HFFc6 (cell line): Measurements from ENCODE around the gene VILL. TPM values are rescaled to one million over a fixed set of nuclear protein-coding genes. Genes with fewer than 3 reads are reported as not detected.

Experiments used
- DNase-seq: peaks from one replicate; pipeline ENCODE4 v3.0.0-alpha.2; 2018
- H3K27ac Mint-ChIP-seq: 2 replicates; pipeline ENCODE4 v1.8.0; 2020; ENCODE audit warnings: mild to moderate bottlenecking, mixed read lengths
- H3K27me3 Mint-ChIP-seq: 2 replicates; pipeline ENCODE4 v1.8.0; 2021; ENCODE audit warnings: mild to moderate bottlenecking, moderate library complexity, mixed read lengths; ENCODE audit not compliant: insufficient read depth
- H3K36me3 Mint-ChIP-seq: 2 replicates; pipeline ENCODE4 v1.8.0; 2021; ENCODE audit warnings: low read depth, mixed read lengths
- H3K4me1 Mint-ChIP-seq: 2 replicates; pipeline ENCODE4 v1.8.0; 2020; ENCODE audit warnings: low read depth, mixed read lengths
- H3K4me3 Mint-ChIP-seq: 2 replicates; pipeline ENCODE4 v1.8.0; 2020; ENCODE audit warnings: mild to moderate bottlenecking, moderate library complexity, mixed read lengths
- H3K9me3 Mint-ChIP-seq: 2 replicates; pipeline ENCODE4 v1.8.0; 2020; ENCODE audit warnings: mild to moderate bottlenecking, mixed read lengths
- CTCF ChIP-seq: fragments of 200-600 bp; sonication (generic); IDR thresholded peaks from 2 replicates; pipeline ENCODE4 v1.5.0; 2021; ENCODE audit warnings: antibody characterized with exemption, mild to moderate bottlenecking
- total RNA-seq, 6 experiments: library from RNA; stranded (reverse); fragmentation: NEBNext Ultra II Directional; extraction: Animal tissue kit (Norgen Biotek cat#: 25700); gene quantifications; 2 replicates in 1 of 6; 3 replicates in 5 of 6; pipeline ENCODE4 v1.2.3, GENCODE V29; 2021

Gene VILL
- total RNA-seq, 6 experiments from 2014 or later = 3.5 to 4.6 (median 3.7) TPM

- Mint-ChIP-seq H3K27me3 (peaks cover 2% of the 10 kb centered on the region; the same call in 1 of the 2 replicates), H3K36me3 (no peaks in the 10 kb centered on the region), H3K4me3 (peak overlapping the region; percentile 73), H3K27ac (peak overlapping the region; percentile 44), H3K9me3 (no peaks in the 10 kb centered on the region), H3K4me1 (peaks cover 35% of the 10 kb centered on the region)
- DNase-seq = no peak
- no peak for TF ChIP-seq CTCF
Observed at GRCh38 chr3:38028621-38029361, 38.2 kb downstream of the VILL start.

- TF ChIP-seq CTCF = no peak
- peak within 1 kb of the TSS; percentile 69 for H3K27ac Mint-ChIP-seq
- H3K9me3 Mint-ChIP-seq = no peaks in the 10 kb centered on the region
- H3K4me3 Mint-ChIP-seq = peak within 1 kb of the TSS; percentile 77
- peaks cover 33% of the 10 kb centered on the region for H3K4me1 Mint-ChIP-seq
- DNase-seq = peak; percentile 28
- H3K36me3 Mint-ChIP-seq = no peaks in the 10 kb centered on the region
- H3K27me3 Mint-ChIP-seq = peaks cover 4% of the 10 kb centered on the region; the same call in 1 of the 2 replicates
Observed at GRCh38 chr3:38029400-38030125, 39.0 kb downstream of the VILL start, which contains the start of gene PLCD1. Gene PLCD1, minus strand, starts transcription at chr3:38029642. Its CDS starts 103 bp downstream, at chr3:38029539.

DNA sequence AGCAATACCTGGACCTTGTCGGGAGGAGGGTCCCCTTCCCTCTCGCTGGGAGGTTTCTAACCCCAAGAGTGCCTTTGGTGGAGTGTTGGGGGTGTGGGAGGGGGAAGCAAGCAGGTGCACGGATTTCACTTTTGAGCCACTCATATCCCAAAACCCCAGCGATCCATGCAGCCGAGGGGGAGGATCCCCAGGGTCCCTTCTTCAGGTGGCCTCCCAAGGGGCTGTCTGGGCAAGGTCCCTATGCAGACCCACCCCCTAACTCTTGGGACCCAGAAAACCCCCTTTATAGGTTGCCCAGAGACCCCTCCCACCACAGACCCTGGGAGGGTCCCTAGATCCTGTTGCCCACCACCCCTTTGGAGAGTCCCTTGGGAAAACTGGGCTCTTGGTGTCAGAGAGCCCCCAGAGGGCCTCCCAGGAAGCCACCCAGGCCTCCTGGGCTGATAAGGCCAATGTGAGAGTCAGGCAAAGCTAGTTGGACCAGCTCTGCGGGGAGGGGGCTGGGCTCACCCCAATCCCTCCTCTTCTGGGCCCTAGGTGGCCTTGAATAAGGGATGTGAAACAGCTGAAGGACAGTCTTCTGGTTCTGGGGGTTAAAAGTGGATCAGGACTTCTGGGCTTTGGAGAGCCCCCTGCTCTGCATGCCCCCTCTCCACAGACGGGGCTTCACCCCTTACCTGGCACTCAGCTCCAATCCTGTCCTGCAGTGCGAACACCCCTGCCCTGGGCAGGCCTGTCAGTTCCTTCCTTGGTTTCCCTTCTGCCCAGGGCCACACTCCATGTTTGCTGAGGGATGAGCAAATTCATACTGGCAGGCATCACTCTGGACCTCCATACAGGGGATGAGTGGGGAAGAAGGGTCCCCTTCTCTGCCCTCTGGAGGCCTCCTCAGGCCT lies 39.8 kb downstream of the VILL start:
- DNase-seq = no peak
- no peak for TF ChIP-seq CTCF
- Mint-ChIP-seq H3K36me3 (no peaks in the 10 kb centered on the region), H3K27ac (peak overlapping the region; percentile 72), H3K4me3 (peak overlapping the region; percentile 77), H3K9me3 (no peaks in the 10 kb centered on the region), H3K4me1 (peaks cover 30% of the 10 kb centered on the region), H3K27me3 (peaks cover 4% of the 10 kb centered on the region; the same call in 1 of the 2 replicates)

GRCh38 chr3:38031022-38031994 lies 40.7 kb downstream of the VILL start:
- Mint-ChIP-seq H3K27me3 (peaks cover 4% of the 10 kb centered on the region; the same call in 1 of the 2 replicates), H3K27ac (peak overlapping the region; percentile 72), H3K4me3 (peak overlapping the region; percentile 45), H3K36me3 (no peaks in the 10 kb centered on the region), H3K4me1 (peaks cover 22% of the 10 kb centered on the region), H3K9me3 (no peaks in the 10 kb centered on the region)
- no peak for TF ChIP-seq CTCF
- peak; percentile 53 for DNase-seq
